ENCODE data around the gene CACUL1.
"Not testable (repeated sequence)": the region's sequence is repeated elsewhere in the genome, so short reads cannot be mapped to it uniquely, and the experiment has no call there.

CACUL1 gene

DNA sequence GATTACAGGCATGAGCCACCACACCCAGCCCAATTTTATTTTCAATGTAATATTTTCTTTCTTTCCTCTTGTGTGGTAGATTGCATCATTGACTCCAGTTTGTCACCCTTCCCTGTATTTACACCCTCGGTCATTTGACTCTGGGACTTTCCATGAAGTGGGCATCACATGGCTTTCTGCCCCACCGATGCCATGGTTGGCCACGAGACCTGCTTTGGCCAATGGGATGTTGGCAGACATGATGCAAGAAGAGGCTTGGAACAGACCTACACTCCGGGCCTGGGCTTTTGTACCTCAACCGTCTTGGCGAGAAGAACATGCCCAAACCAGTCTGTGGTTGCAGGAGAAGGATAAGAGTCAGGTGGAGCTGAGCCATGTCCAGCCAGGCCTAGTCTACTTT is 38.8 kb upstream of the CACUL1 start:
- TF ChIP-seq, protein P1, sequence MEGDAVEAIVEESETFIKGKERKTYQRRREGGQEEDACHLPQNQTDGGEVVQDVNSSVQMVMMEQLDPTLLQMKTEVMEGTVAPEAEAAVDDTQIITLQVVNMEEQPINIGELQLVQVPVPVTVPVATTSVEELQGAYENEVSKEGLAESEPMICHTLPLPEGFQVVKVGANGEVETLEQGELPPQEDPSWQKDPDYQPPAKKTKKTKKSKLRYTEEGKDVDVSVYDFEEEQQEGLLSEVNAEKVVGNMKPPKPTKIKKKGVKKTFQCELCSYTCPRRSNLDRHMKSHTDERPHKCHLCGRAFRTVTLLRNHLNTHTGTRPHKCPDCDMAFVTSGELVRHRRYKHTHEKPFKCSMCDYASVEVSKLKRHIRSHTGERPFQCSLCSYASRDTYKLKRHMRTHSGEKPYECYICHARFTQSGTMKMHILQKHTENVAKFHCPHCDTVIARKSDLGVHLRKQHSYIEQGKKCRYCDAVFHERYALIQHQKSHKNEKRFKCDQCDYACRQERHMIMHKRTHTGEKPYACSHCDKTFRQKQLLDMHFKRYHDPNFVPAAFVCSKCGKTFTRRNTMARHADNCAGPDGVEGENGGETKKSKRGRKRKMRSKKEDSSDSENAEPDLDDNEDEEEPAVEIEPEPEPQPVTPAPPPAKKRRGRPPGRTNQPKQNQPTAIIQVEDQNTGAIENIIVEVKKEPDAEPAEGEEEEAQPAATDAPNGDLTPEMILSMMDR (IDR thresholded peaks at IDR 0.05; ENCODE audit: low read depth, low read length, missing control alignments), result no peak
- no peak overlapping the region for H3K4me3 ChIP-seq (replicated peaks; ENCODE audit: low read depth, low read length)
- DNase-seq (ENCODE audit: extremely low read depth, low read depth), result no peak

DNA sequence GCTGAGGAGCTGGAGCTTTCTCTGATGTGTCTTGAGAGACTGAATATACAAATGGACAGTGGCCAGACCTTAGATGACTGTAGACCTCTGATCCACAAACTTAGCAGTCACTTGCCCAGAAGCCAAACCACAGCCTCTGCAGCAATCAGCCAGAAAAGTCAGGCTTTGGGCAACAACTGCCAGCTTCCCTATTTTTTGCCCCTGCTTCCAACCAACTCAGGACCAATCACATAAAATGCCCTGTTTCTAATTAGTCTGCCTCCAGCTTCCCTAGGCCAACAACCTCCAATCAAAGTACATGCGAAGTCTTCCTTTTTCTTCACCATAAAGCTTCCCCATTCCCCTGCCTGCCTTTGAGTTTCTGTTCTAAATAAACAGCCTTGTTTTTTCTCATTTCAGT is 37.8 kb upstream of the CACUL1 start:
- TF ChIP-seq, protein P1 (IDR thresholded peaks at IDR 0.05; ENCODE audit: low read depth, low read length, missing control alignments), result no peak
- H3K4me3 ChIP-seq (replicated peaks; ENCODE audit: low read depth, low read length), result no peak overlapping the region
- no peak for DNase-seq (ENCODE audit: extremely low read depth, low read depth)

DNA sequence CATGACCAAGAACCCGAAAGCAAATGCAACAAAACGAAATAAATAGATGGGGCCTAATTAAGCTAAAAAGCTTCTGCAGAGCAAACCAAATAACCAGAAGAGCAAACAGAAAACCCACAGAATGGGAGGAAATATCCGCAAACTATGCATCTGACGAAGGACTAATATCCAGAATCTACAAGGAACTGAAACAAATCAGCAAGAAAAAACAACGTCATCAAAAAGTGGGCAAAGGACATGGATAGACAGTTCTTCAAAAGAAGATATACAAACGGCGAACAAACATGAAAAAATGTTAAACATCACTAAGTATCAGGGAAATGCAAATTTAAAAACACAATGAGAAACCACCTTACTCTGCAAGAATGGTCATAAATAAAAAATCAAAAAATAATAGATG is 35.3 kb upstream of the CACUL1 start:
- TF ChIP-seq, protein P1 (IDR thresholded peaks at IDR 0.05; ENCODE audit: low read depth, low read length, missing control alignments), result no peak
- no peak overlapping the region for H3K4me3 ChIP-seq (replicated peaks; ENCODE audit: low read depth, low read length)
- no peak for DNase-seq (ENCODE audit: extremely low read depth, low read depth)

DNA sequence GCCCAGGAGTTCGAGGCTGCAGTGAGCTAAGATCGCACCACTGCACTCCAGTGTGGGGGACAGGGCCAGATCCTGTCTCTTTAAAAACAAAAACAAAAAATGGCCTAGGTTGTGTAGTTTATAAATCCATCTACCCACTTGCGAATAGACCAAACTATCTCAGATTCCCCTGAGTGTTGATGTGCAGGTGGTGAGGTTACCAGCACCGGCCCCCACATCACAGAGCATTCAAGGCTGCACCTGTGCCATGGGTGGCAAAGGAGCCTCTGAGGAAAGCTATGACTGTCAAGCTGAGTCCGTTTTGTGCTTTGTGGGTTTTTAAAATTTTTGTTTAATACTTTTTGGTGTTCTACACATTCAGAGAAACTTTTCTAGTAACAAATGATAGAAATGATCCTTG is 30.8 kb upstream of the CACUL1 start:
- H3K4me3 ChIP-seq (replicated peaks; ENCODE audit: low read depth, low read length), result no peak overlapping the region
- TF ChIP-seq, protein P1 (IDR thresholded peaks at IDR 0.05; ENCODE audit: low read depth, low read length, missing control alignments), result no peak
- DNase-seq (ENCODE audit: extremely low read depth, low read depth), result no peak

DNA sequence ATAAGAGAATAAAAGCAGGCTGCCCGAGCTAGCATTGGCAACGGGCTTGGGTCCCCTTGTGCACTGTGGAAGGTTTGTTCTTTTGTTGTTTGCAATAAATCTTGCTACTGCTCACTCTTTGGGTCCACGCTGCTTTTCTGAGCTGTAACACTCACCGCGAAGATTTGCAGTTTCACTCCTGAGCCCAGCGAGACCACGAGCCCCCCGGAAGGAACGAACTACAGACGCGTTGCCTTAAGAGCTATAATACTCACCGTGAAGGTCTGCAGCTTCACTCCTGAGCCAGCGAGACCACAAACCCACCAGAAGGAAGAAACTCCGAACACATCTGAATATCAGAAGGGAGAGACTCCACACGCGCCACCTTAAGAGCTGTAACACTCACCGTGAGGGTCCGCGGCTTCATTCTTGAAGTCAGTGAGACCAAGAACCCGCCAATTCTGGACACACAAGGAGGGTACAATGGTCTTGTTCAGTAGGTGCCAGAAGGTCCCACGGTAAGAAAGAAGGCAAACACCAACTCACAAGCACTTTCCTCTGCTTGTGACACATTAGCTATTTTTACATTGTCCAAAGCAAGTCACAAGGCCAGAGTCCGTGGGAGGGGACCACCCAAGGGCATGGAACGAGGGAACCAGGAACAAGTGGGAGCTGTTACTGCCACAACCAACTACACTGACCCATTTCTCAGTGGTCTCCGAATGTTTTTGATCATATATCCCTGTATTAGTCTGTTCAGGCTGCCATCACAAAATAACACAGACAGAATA is 29.2 kb upstream of the CACUL1 start:
- no peak overlapping the region for H3K4me3 ChIP-seq (replicated peaks; ENCODE audit: low read depth, low read length)
- TF ChIP-seq, protein P1 (IDR thresholded peaks at IDR 0.05; ENCODE audit: low read depth, low read length, missing control alignments), result no peak
- DNase-seq (ENCODE audit: extremely low read depth, low read depth), result no peak

DNA sequence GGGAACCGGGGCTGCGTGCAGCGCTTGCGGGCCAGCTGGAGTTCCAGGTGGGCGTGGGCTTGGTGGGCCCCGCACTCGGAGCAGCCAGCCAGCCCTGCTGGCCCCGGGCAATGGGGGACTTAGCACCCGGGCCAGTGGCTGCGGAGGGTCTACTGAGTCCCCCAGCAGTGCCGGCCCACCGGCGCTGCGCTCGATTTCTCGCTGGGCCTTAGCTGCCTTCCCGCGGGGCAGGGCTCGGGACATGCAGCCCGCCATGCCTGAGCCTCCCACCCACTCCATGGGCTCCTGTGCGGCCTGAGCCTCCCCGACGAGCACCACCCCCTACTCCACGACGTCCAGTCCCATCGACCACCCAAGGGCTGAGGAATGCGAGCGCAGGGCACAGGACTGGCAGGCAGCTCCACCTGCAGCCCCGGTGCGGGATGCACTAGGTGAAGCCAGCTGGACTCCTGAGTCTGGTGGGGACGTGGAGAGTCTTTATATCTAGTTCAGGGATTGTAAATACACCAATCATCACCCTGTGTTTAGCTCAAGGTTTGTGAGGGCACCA is 28.2 kb upstream of the CACUL1 start:
- DNase-seq (ENCODE audit: extremely low read depth, low read depth); H3K4me3 ChIP-seq (replicated peaks; ENCODE audit: low read depth, low read length): not testable (repeated sequence)

DNA sequence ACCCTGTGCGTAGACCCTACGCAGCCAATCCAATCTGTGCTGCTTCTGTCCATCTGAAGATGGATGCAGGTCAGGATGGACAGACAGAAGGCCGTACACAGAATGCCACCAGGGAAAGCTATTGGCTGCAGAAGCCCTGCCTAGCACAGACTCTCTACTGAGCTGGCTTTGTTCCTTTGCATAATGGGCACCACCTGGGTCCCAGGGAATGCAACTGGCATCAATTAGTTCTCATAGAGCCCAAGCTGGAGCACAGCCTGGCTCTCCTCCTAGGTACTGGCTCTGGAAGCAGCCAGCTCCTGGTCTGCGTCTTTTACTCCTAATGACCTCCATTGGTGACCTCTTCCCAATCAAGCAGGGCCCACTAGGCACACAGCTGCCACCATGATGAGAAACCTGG is 26.8 kb upstream of the CACUL1 start:
- TF ChIP-seq, protein P1 (IDR thresholded peaks at IDR 0.05; ENCODE audit: low read depth, low read length, missing control alignments), result no peak
- no peak for DNase-seq (ENCODE audit: extremely low read depth, low read depth)
- no peak overlapping the region for H3K4me3 ChIP-seq (replicated peaks; ENCODE audit: low read depth, low read length)

All from HFF-Myc (cell line).